Superior temporal gyrus (tissue), 1 donor: ENCODE data around the gene ARL1.
"Not testable (repeated sequence)": the region's sequence is repeated elsewhere in the genome, so short reads cannot be mapped to it uniquely, and the experiment has no call there.

Source experiments
- DNase-seq: peaks from one replicate; pipeline ENCODE4 v3.0.0-alpha.2; 2016; ENCODE audit errors: extremely low spot score

Gene ARL1

GRCh38 chr12:101407436-101408345, at the start of gene ARL1:
Gene ARL1 (minus strand): TSS chr12:101407772. CDS start chr12:101407645, 127 bp downstream.
- peak; percentile 93 for DNase-seq

- DNase-seq, result no peak
These were observed 48.1 kb upstream of the ARL1 start for GRCh38 chr12:101455685-101456084.

- no peak for DNase-seq
These were observed 34.1 kb upstream of the ARL1 start for GRCh38 chr12:101441461-101442224.

DNA sequence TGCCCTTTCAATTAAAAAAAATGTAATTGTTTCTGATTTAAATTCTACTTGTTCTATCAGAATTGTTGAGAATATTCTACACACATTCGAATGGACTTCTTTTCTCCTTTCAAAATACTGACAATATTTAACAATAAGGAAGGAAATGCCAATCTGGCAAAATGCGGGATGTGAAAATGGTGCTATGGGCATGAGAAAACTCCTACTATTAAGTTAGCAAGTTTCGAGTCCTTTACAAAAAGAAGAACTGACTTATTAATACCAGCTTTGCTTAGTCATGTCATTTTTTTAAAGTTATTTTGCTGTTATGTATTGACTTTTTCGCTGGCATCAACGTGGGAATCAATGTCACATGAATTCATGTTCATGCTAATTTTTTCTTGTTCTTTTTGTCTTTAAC, 31.7 kb upstream of the ARL1 start:
- no peak for DNase-seq

DNA sequence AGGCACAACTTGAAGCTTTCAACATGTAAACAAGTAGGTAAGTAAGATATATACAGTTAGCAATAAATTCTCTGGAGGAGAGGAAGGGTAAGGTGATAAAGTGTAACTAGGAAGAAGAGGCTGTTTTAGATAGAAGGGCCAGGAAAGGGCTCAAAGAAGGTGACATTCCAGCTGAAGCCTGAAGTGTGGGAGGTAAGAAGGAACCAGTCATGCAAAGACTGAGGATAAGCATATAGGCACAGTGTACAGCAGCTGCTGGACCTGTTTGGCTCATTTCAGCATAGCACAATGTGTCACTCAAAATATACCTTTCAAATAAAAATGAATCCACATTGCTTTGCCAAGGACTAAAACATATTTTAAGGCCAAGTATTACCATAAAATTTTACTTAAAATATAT, 28.6 kb upstream of the ARL1 start:
- no peak for DNase-seq

DNA sequence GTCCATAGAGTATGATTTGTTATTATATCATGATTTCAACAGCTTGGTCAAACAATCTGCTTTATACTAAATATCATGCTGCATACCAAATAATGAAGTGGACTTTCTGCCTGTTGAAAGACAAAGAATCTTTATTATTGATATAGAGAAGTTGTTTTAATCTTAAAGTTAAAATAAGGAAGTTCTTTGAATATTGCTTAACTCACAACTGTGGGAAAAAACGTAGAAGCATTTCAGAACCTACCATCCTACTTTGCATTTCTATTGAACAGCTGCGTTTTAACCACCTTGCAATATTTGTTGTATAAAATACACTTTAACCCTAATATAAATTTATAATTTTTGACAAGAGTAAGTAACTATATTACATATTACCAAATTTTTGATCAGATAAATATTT, 22.9 kb upstream of the ARL1 start:
- no peak for DNase-seq

DNA sequence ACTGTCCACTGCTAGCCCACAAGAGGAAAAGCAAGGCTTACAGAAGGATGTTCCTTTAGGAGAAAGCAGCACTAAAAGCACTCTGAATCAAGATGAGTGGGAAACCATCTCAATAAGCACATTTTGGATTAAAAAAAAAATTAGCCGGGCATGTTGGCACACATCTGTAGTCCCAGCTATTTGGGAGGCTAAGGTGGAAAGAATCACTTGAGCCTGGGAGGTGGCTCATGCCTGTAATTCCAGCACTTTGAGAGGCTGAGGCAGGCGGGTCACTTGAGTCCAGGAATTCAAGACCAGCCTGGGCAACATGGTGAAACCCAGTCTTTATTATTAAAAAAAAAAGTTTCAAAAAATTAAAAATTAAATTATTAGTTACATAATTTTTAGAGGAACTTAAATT, 17.0 kb upstream of the ARL1 start:
- DNase-seq, result no peak

- not testable (repeated sequence) for DNase-seq
These were observed 14.5 kb upstream of the ARL1 start for GRCh38 chr12:101422066-101422465.

- no peak for DNase-seq
These were observed 7.7 kb upstream of the ARL1 start for GRCh38 chr12:101415228-101415627.

DNA sequence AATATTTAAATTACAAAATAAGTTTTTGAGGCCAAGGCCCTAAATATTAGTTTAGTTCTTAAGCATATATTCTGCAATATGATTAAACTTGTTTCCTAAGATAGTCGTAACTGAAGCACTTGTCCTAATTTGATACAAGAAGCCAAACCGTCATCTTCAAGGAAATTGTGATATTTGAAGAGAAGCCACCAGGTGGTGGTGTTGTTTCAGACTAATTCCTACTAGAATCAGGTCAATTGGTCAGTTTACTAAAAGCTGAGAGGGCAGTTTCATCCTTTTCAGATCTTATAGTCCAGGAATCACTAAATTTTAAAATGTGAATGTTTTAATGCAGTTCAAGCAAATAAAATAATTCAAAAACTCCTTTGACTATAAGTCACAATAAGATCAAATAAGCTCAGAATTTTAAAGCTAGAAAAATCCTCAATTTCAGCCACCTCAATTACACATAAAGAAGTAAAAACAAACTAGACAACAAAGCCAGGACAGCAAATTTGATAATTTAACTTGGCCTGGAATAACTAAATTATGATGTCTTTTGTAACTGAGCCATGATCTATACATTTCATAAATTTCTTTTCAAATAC, 7.1 kb upstream of the ARL1 start:
- peak; percentile 87 for DNase-seq

DNA sequence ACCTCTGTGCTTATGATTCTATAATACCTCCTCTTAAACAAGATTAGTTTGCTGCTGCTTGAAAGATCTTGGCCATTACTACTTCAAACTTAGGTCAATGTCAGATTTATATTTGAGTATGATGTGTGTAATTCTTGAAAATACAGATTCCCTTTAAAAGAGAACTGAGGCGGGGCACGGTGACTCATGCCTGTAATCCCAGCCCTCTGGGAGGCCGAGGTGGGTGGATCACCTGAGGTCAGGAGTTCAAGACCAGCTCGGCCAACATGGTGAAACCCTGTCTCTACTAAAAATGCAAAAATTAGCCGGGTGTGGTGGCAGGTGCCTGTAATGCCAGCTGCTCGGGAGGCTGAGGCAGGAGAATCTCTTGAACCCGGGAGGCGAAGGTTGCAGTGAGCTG, 2.6 kb upstream of the ARL1 start:
- DNase-seq, result not testable (repeated sequence)

- no peak for DNase-seq
These were observed 530 bp downstream of the ARL1 start for GRCh38 chr12:101407049-101407435.

- DNase-seq, result not testable (repeated sequence)
These were observed 16.4 kb downstream of the ARL1 start for GRCh38 chr12:101391181-101391580.

GRCh38 chr12:101379149-101379548, 28.4 kb downstream of the ARL1 start:
- DNase-seq, result no peak

DNA sequence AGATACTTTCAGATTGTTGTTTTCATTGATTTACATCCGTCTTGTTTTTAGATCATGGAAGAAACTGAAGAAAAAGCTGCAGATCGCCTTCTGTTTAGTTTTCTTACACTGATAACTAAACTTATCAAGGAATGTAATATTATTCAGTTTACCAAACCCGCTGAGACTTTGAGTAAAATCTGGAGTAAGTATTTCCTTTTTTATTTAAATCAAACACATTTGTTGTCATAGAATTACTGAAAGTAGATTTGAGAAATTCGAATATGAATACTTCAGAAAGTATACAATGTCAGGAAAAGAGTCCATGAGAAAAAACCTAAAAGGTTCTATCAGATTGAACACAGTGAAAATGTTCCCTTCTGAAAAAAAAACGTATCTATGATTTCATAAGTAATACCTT, 32.0 kb downstream of the ARL1 start:
- no peak for DNase-seq

DNA sequence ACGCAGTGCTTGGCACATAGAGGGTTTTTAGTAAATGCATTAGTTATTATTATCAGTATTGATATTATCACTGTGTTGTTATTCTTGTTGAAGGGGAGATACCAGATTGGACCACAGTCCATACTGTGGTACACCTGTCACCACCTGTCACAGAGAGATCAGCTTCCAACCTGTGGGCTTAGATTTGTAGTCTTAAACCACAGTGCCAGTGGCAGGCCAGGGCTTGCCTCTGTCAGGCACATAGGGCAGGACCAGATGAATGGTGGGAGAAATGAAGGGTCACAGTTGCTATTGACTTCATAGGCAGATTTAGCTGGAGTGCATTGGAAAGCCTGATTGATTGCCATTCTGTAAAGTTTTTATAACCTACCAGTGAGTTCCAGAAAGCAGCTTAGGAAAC, 35.1 kb downstream of the ARL1 start:
- no peak for DNase-seq

GRCh38 chr12:101368016-101368415, 39.6 kb downstream of the ARL1 start:
- no peak for DNase-seq

DNA sequence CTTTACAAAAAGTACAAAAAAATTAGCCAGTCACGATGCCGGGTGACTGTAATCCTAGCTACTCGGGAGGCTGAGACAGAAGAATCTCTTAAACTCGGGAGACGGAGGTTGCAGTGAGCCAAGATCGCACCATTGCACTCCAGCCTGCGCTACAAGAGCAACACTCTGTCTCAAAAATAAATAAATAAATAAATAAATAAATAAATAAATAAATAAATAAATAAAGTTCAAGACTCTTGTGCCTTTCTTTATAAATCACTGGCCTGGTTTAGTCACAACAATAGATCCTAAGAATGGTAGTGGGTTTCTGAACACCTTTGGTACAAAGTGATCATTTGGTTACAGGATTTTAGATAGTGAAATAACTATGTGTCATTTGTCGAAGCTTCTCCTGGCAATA, 46.1 kb downstream of the ARL1 start:
- no peak for DNase-seq

GRCh38 chr12:101356794-101357193, 50.8 kb downstream of the ARL1 start:
- no peak for DNase-seq

GRCh38 chr12:101351682-101352081, 55.9 kb downstream of the ARL1 start:
- DNase-seq, result no peak

- DNase-seq, result no peak
These were observed 63.7 kb downstream of the ARL1 start for GRCh38 chr12:101343893-101344292.
